ENCODE measurements around the gene AGPAT2.

The AGPAT2 gene

DNA sequence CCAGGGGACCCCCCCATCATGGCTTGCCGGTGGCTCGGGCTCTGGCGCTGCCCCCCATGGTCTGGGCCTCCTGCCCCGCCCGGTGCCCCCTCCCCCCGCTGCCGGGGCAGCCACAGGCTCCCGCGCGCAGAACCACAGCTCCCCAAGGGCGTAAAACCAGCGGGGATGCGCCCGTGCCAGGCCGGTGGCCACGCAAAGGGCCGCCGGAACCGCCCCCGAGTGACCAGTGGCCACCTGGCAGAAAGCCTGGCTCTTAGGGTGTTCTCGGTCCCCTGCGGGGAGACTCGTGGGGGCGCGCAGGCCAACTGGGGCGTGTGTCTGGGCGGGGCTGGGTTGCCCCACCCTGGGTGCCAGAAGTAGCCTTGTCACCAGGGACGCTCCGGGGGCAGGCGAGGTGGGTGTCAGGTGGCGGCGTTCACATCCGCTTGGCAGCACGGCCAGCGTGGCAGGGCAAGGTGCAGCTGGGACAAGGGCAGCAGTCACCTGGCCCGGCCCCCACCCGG, 515 bp upstream of the AGPAT2 start:
- no peak for DNase-seq (ENCODE audit: low spot score)

DNA sequence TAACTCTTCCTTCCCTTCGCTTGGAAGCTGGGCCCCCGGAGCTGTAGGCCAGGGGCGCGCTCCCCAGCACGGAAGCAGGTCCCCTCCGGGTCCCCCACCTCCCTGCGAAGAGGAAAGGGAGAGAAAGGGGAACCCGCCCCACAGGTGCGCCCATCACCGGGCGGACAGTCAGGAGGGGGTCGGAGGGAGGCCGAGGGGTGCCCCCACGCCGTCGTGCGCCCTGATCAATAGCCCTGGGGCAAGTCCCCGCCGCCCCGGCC, 793 bp downstream of the AGPAT2 start:
- no peak for DNase-seq (ENCODE audit: low spot score)

DNA sequence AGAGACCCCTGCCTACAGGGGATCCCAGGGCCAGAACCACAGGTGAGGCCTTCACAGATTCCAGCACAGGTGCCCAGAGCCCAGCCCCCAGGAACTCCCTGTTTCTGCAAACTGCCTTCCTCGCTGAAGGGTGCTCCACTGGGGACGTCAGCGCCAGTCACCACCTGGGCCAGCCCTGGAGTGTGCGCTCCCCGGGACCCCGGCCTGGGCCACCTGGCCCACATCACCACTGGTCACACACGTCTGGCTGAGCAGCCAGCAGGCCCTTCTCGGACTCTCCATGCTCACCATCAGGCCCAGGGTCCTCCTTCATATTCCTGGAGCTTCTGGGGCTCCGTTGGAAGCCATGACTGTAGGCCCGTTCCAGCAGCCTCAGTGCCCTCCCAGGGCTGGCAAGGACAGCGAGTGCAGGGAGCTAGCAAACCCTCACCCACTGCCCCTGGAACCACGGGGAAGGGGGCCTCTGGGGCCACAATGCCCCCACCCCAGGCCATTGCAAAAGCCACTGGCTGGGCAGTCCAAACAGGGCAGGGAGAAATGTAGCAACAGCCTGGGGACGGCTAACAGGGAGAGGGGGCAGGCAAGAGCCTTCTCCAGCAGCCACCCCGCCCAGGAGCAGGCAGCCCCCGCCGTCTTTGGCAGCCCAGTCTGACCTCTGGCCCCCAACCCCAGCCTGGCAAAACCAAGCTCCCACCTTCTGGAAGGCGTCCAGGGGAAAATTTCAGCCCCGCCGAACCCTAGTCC, 1.3 kb downstream of the AGPAT2 start:
- DNase-seq (ENCODE audit: low spot score): no peak

DNA sequence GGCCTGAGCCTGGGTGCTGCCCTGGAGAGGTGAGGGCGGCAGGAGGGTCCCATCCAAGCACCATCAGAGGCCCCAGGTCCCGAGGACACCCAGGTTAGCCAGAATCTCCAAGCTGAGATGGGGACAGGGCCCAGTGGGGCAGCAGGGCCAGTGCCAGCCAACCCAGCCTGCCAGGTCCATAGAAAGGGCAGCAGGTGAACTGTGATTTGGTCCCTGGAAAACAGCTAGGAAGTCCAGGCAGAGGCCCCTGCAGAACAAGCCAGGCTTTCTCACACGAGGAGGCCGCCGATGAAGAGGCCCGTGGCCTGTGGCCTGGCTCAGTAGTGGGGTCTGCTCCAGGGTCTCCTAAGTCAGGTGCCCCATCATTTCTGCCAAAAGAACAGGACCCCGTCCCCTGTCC, 2.0 kb downstream of the AGPAT2 start:
- no peak for DNase-seq (ENCODE audit: low spot score)

DNA sequence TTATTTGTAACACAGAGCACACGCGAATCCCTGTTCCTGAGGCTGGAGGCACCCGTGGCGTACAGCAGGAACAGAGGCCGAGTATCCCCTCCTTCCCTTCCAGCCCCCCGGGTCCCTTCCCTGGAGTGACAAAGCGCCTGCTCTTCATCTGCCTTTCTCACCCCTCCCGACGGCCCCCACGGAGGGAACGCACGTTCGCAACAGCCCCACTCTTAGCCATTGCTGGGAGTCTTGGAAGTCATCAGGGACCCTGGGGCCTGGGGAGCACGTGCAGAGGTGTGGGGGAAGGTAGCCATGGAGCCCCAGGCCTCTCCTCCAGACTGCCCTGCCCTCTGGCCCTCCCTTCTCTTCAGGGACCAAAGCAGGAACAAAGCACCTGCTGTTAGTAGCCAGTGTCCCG, 2.5 kb downstream of the AGPAT2 start:
- DNase-seq (ENCODE audit: low spot score): no peak

DNA sequence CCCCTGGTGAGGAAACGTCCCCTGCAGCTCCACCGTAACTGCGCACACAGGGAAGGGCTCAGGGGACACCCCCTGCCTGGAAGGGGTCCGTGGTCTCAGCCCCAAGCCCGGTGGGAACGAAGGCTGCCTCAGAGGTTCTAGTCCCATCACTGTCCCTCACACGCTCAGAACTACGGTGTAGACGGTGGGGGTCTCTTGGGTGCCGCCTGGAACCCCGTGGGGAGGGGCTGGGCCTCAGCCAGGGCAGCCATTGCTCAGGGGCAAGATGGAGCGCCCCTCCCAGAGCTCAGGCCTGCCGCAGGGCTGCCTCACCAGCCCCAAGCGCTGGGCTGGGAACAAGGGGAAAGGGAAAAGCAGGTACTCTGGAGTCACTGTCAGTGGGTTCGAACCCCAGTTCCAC, 2.9 kb downstream of the AGPAT2 start:
- no peak for DNase-seq (ENCODE audit: low spot score)

DNA sequence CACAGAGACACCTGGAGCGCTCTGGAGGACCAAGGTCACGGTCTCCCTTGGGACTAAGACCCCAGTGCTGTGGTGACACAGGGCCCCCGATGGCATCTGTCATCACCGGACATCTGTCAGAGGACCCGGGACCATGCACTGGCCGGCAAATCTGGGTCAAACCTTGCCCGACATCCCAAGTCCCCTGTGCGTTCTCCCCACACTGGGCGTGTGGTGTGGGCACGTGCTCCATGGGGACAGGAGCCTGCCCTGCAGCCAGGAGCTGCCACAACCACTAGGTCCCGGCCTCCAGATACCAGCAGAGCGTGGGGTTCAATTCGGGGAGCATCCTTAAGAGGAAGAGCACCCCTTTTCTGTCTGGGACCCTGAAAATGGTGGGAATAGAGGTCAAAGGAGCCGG, 3.5 kb downstream of the AGPAT2 start:
- DNase-seq (ENCODE audit: low spot score): no peak

DNA sequence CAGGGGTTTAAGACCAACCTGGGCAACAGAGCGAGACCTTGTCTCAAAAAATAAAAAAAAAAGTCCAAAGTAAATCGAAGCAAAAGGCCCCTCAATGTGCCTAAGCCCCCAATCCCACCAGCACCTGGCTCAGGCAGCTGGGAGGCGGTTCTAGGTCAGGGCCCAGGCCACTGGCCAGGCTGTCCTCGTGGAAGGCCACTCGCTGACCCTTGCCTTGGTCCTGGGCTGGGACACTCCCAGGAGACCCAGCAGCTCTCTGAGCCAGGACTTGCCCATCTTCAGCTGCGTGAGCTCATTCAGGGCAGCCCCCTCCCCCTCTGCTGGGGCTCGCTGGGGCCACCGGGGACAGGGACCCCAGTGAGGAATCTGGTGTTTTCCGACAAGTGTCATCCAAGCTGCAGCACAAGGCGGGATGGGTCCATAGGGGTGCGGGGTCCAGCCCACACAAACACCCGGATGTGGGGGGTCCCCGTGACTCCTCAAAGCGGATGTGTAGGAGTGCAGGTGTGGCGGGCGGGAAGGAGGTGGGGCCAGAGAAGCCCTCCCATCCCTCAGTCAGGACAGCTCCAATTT, 4.0 kb downstream of the AGPAT2 start:
- DNase-seq (ENCODE audit: low spot score): no peak

DNA sequence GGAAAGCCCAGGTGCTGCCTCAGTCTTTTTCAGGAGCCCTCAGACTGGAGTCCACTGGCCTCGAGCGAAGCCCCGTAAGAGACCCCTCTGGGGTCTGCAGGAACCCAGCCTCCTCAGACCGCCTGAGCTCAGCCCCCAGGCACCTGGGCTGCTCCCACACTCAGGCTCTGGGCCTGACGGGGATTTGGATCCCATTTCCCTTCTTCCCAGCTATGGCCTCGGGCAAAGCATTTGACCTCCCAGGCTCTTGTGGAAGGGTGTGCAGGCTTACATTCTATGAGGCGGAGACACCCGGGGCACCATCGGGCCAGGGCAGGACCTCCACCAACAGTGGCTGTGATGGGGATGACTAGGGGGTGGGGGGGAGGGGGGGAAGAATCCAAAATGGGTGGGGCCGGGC, 4.5 kb downstream of the AGPAT2 start:
- no peak for DNase-seq (ENCODE audit: low spot score)

DNA sequence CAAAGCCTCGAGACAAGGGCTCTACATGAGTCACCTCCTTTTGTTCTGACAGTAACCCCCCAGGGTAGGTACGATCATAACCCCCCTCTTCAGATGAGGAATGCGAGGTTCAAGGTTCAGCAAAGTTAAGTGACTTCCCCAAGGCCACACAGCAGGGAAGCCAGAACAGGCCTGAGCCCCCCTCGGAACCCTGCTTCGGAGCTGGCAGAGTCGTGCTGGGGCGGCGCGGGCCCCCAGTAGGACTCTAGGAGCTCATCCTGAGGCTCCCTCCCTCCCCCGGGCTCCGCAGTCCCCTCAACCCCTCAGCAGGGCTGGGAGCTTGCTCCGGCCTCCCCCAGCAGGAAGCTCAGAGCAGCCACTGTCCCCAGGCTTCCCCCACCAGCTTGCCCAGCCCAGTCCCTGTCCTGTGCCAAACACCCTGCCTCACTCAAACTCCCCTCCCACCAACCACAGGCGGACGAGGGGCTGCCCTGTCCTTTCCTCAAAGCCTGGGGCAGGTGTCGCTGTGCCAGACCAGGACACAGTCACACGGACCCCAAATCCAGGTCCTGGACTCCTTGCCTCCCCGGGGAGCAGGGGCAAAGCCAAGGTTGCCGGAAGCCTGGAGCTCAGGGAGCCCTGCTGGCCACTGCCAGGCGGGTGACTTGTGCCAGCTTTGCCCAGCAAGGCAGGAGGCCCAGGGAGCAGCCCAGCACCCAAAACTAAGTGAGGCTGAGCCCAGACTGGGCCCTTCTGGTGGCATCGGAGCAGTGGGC, 5.1 kb downstream of the AGPAT2 start:
- no peak for DNase-seq (ENCODE audit: low spot score)

DNA sequence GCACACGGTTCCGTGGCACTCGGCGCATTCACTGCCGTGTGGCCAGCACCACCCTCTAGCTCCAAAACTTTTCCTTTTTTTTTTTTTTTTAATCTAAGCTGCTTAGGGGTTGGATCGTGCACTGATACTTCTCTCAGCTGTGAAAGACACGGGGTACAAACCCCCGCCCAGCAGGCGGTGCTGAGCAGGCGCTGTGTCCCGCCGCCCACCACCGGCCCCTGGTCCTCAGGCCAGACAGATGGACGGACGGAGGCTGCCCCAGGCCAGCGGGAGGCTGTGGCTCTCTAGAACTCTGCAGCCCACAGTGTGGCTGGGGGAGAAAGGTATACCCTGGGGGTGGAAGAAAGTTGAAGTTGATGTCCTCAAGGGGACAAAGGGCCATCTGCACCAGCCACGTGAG, 6.2 kb downstream of the AGPAT2 start:
- DNase-seq (ENCODE audit: low spot score): no peak

DNA sequence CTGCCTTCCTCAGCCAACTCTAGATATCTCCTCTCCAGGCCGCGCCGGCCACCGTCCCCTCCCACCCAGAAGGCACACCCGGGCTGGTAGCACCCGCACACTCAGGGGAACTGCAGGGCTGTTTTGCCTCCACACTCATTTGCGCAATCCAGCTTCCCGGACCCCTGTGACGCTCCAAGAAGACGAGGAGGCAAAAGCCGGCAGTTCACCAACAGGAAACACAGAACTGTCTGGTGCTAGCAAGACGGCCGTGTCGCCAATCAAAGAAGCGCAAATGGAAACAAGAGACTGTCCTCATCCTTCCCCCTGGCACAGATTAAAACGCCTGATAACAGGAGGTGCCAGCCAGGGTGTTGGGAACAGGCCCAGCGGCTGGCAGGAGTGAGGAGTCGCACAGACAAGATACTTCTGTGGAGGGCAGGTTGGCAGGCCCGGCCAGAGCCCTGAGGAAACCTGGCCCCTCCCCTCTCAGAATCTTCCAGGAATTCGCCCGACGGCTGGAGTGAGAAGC, 7.8 kb downstream of the AGPAT2 start:
- DNase-seq (ENCODE audit: low spot score): no peak

DNA sequence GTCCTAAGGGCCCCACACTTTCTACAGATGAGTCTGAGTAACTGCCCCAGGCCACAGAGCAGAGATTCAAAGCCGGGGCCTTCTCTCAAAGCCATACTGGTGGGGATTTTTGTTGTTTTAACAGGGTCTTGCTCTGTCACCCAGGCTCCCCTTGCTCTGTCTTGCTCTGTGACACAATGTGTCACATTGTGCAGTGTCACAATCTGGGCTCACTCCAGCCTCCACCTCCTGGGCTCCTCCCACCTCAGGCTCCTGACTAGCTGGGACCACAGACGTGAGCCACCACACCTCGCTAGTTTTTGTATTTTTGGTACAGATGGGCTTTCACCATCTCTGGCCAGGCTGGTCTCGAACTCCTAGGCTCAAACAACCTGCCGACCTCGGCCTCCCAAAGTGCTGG, 8.6 kb downstream of the AGPAT2 start:
- no peak for DNase-seq (ENCODE audit: low spot score)

DNA sequence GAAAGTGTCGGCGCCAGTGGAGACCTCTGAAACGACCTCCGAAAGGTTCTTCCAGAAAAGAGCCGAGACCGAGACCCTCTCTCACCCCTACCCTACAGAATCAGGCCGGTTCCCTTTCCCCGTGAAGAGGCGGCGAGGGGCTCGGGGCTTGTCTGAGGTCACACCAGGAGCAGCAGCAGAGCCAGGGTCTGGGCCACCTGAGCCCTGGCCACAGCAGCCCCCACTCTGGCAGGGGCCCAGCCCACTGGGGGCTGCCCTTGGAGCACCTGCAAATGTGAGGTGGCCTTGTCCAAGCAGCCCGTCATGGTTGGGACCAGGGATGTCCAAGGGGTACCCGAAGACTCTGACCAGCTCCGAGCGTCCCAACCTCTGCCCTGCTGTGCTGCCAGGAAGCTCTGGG, 9.2 kb downstream of the AGPAT2 start:
- DNase-seq (ENCODE audit: low spot score): no peak

DNA sequence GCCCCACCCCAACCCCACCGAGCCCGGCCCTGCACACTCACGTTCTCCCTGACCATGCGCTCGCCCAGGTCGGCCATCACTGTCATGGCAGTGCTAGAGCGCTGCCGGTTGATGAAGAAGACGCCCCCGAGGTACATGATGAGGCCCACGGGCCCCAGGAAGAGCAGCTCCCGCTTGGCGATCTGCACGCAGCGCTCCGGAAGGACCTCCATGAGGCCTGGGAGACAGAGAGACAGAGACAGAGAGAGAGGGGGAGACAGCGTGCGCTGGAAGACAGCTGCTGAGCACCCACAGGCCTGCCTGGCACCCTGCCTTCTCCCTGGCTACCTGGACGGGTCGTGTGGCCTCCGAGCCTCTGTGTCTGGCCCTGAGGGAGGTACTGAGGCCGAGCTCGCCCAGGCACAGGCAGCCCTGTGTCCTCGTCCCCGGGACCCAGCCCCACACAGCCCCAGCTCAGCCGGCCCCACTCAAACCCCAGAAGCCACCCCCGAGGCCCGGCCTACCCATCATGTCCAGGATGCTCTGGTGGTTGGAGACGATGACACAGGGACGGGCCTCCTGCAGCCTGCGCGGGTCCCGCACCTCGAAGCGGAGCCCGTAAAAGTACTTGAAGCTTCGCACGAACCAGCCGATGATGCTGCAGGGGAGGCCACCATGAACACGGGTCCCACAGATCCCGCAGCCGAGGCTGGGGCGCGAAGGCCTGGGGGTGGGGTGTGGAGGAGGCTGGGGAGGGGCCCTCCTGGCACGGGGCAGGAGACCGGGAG, 10.2 kb downstream of the AGPAT2 start:
- no peak for DNase-seq (ENCODE audit: low spot score)

DNA sequence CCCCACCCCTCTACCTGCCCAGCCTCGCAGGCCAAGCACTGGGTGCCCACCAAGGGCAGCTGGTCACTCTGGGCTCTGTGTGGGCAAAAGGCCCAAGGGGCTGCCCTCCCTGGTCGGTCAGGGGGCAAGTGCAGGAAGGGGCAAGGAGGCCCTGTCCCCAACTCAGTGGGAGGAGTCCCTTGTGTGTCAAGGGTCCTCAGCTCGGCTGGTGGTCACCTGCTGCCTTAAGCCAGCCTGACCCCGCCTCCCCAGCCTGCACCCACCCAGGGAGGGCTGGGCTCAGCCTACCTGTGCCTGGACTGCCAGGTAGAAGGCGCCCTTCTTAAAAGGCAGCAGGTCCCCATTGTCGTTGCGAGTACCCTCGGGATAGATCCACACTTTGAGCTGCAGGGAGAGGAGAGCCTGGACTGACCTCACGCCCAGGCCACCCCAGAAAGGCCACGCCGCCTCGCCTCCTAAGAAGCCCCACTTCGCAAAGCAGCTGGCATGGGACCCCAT, 10.9 kb downstream of the AGPAT2 start:
- no peak for DNase-seq (ENCODE audit: low spot score)

DNA sequence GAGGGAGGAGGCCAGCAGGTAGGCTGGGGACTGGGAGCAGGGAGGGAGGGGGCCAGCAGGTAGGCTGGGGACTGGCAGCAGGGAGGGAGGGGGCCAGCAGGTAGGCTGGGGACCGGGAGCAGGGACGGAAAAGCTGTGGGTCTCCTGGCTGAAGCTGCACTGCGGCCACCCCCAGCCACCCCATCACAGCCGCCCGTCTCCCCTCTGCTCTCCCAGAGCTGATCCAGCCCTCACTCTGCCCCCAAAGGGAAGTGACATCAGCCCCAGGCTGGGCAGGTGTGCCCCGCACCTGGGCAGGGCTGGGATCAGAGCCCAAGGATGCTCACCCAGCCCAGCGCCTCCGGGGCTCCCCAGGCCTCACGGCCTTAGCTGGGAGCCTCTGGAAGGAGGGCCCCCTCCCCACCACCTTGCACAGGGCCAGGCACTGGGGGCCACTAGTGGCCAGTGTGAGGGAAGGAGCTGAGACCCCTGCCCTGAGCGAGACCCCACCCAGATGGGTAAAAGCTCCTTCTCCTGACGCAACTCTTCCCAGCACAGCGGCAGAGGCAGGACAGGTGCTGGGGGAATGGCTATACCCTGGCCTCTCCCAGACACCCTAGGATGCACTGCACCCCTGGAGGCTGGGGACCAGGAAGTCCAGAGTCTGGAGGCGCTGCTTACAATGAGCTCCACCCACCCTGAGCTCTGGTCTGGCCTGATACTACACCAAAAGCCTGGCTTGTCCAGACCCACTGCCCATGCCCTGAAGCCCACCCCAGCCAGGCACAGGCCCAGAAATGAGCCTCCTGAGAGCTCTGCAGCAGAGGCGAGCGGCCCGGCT, 11.6 kb downstream of the AGPAT2 start:
- DNase-seq (ENCODE audit: low spot score): no peak

DNA sequence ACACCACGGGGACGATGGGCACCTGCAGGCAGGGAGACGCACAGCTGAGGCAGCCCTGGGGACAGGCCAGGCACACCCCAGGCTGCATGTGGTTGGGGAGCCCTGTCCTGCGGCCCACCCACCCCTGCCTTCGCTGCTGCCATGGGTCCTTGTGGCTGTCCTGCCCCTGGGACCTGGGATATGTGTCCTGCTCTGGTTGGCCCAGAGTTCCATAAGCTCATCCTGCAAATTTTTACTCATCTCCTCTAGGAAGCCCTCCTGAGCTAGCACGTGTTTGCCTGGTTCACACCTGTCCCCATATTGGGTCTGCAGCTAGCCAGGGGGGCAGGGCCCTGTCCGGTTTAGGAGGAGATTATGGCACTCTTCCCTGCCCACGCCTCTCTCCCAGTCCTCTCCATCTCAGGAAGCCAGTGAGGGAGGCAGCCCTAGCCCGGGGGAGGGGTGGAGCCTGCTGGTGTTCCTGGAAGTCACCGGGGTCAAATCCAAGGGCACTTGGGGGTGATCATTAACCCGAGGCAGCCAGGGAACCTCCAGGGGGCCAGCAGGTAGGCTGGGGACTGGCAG, 12.4 kb downstream of the AGPAT2 start:
- no peak for DNase-seq (ENCODE audit: low spot score)

DNA sequence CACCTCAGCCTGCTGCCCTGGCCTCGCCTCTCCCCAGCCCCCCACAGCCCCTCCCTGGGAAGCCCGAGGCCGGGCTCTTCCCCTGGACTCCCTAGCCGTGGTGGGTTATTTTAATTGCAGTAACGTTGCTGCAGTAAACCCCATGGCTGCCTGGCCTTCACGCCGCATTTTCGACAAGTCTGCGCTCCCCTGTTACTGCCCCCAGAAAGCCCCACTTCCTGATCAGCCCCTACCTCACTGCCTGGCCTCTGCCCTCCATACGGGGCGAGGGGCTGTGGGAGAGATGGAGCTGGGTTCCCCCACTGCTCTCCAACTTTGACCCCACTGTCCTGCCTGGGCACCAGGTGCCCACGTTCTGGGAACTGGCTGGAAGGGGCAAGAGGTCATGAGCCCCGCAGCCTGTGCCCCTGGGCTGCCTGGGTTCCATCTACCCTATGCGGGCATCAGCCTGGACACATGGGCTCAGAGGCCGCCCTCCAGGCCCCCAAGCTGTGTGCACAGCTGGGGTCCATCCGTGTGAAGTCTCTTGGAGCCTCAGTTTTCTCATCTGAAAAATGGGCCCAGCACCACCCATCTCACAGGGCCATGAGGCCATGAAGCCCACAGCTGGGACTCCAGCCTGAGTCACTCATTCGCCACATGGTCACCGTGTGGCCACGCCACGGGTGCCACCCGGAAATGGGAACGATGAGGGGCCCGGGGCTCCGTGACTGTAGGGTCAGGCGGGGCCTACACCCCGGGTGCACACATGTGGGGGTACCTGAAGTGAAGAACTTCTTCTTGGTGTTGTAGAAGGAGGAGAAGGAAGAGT, 13.1 kb downstream of the AGPAT2 start:
- no peak for DNase-seq (ENCODE audit: low spot score)

All from putamen (tissue), 1 donor.